Activated CD4-positive, alpha-beta T cell treated with anti-CD3 and anti-CD28 coated beads for 48 hours (primary cell): ENCODE measurements around the gene FMO3.

ENCODE experiments used
- DNase-seq: peaks from one replicate; pipeline ENCODE4 v3.0.0-alpha.2; 2020

The FMO3 gene

GRCh38 chr1:171117085-171117484 lies 26.4 kb downstream of the FMO3 start:
- DNase-seq = no peak

GRCh38 chr1:171119648-171120047 lies 28.9 kb downstream of the FMO3 start:
- DNase-seq = no peak

GRCh38 chr1:171122299-171122698 lies 31.6 kb downstream of the FMO3 start:
- DNase-seq = no peak

GRCh38 chr1:171122893-171123292 lies 32.2 kb downstream of the FMO3 start:
- no peak for DNase-seq

- DNase-seq = no peak
These were observed 35.8 kb downstream of the FMO3 start for GRCh38 chr1:171126504-171126903.

- DNase-seq = no peak
These were observed 36.4 kb downstream of the FMO3 start for GRCh38 chr1:171127099-171127498.

GRCh38 chr1:171127501-171127900 lies 36.8 kb downstream of the FMO3 start:
- no peak for DNase-seq

GRCh38 chr1:171128463-171128862 lies 37.8 kb downstream of the FMO3 start:
- no peak for DNase-seq

- DNase-seq = no peak
These were observed 43.7 kb downstream of the FMO3 start for GRCh38 chr1:171134204-171134923.

GRCh38 chr1:171137580-171137979 lies 46.9 kb downstream of the FMO3 start:
- DNase-seq = no peak

- DNase-seq = no peak
These were observed 48.3 kb downstream of the FMO3 start for GRCh38 chr1:171138980-171139379.

- no peak for DNase-seq
These were observed 49.2 kb downstream of the FMO3 start for GRCh38 chr1:171139890-171140289.

- DNase-seq = no peak
These were observed 49.7 kb downstream of the FMO3 start for GRCh38 chr1:171140401-171140800.

- DNase-seq = no peak
These were observed 50.4 kb downstream of the FMO3 start for GRCh38 chr1:171140956-171141687.

- DNase-seq = no peak
These were observed 51.1 kb downstream of the FMO3 start for GRCh38 chr1:171141688-171142415.

- DNase-seq = no peak
These were observed 52.0 kb downstream of the FMO3 start for GRCh38 chr1:171142416-171143385.

- DNase-seq = no peak
These were observed 59.5 kb downstream of the FMO3 start for GRCh38 chr1:171150156-171150555.

- no peak for DNase-seq
These were observed 61.8 kb downstream of the FMO3 start for GRCh38 chr1:171152549-171152948.

- no peak for DNase-seq
These were observed 64.8 kb downstream of the FMO3 start for GRCh38 chr1:171155484-171155883.

- no peak for DNase-seq
These were observed 67.4 kb downstream of the FMO3 start for GRCh38 chr1:171158096-171158495.

GRCh38 chr1:171158551-171158950 lies 67.8 kb downstream of the FMO3 start:
- no peak for DNase-seq

- DNase-seq = no peak
These were observed 68.4 kb downstream of the FMO3 start for GRCh38 chr1:171159148-171159547.

GRCh38 chr1:171160211-171160610 lies 69.5 kb downstream of the FMO3 start:
- no peak for DNase-seq
